GM19328 (cell line): Measurements from ENCODE around the gene STK11IP.
A peak's percentile ranks its signal among the peaks of the same experiment; 100 is the strongest.
"Not testable (repeated sequence)": the region's sequence is repeated elsewhere in the genome, so short reads cannot be mapped to it uniquely, and the experiment has no call there.

Experiments
- ATAC-seq: cut with Tn5 transposase; IDR thresholded peaks from one replicate; pipeline ENCODE4 v1.9.1; 2021; ENCODE audit warnings: mild to moderate bottlenecking, moderate library complexity; ENCODE audit not compliant: unreplicated experiment

Gene STK11IP

DNA sequence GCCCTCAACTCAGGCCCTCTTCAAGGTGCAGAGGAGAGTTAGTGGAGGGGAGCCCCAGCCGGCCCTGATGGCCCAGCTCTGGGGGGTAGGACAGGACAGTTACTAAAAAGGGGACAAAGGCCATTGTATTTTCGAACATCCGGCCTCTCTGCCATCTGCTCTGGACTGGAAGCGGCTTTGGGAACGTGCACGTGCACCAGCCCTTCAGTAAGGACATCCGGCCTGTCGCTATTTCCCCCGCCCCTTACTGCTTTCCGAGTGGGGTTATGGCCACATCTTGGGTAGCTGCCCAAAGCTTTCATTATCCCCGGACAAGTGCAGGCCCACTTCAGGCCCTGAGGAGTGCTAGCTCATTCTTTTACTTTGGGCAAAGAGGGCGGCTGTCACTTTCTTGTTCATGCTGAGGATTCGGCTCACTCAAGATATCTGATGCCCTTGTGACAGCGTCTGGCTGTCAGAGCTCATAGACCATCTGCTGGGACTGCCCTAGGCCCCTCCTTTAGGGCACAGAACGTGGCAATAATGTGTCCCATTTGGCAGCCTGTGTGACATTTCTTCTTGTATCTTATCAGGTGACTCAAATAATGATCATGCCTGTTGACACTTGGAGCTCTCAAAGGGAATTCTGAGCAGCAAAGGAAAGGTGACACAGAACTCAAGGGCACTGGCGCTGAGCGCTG is 47.3 kb downstream of the STK11IP start:
- ATAC-seq, result no peak

DNA sequence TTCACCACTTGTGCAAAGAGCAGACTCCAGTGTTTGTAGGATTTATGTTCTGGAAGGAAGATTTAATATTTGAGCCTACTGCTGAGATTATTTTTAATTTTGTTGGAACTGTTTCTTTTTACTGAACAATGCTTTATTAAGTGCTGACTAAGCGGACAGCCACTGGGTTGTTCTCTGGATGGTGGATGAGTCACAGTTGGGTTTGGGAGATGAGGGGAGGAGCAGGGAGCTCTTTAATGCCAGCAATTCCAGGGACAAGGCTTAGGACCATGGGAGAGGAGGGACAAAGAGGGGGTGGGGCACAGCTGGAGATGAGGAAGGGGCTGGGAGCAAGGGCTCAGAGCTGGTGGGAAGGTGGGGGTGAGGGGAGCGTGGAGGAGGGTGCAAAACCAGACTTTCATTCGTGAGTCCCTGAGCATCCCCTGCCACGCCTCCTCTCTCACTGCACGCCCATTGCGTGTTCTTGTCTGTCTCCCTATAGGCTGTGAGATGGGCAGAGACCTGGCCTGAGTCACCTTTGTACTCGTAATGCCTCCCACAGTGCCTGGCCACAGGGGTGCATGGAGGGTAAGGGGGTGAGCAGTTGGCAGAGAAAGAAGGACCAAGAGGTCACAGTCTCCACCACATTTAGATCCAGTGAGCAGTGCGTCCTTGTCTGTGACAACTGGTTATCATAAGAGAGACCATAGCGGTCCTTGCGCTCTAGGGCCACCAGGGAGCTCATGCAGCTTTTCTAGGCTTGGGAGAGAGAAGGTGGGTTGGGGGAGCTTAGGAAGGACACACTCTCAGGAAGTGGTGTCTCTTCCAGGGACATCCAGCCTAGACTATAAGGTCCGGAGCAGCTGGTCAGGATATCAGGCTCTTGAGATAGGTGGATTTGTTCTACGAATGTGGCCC is 48.2 kb downstream of the STK11IP start:
- ATAC-seq, result no peak

DNA sequence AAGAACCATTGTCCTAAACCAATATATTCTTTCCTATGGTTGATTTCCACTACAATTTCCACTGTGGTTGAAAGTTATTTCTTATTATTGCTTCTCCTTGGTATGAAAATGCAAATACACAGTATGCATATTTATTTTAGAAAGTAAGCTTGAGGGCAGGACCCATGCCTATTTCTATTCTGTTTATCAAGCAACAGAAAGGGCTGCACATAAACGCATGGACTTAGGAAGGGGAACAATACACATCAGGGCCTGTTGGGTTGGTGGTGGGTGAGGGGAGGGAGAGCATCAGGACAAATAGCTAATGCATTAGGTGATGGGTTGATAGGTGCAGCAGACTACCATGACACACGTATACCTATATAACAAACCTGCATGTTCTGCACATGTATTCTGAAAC is 50.5 kb downstream of the STK11IP start:
- ATAC-seq, result no peak

DNA sequence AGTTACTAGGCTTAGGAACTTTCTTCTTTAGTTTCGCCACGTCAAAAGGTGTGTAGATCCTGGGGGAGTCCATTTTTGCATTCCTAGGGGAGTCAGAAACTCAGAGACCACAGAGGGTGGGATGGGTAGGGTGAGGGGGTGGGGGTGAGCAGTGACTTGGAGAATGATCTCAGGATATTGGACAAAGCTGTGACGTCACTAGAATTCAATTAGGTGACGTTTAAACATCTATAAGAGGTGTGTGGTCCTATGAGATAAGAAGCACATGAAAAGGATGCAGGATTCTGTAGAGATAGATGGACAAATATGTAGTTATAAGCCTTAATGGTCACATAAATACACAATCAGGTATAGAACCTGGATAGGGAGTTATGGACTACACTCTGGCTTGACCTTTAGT is 51.3 kb downstream of the STK11IP start:
- no peak for ATAC-seq

DNA sequence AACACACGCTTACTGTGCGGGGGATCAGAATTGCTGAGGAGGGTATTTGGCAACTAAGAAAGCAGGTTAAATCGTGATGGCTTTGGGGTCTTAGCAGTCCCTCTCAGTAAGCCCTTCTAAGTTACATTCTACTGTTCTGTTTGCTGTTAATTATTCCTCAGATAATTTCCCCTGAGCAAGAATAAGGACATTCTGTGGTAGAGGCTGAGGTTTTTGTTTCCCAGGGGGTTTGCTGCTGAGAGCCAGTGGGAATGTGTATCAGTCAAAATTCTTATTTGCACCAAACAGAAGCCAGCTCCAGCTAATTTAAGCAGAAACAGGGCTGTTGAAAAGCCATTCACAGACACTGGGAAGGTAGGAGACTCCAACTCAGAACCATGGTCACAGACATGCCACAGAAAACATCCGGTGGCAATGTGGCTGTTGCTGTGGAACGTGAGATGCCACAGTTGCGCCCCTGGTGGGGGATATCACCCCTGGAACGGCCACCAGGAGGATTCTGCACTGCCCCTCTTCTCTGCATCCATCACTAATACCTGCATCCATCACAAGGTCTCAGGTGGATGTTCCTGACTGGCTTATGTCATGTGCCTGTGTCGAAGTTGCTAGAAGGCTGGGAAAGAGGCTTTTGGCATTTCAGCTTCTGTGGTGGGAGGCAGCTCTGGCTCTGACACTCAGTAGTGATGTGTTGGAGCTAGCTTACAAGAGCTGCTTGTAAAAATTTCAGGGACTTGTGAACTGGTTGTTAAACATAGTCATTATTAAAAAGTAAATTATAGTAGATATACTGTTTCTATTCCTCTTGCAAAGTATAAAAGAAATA is 53.0 kb downstream of the STK11IP start:
- no peak for ATAC-seq

DNA sequence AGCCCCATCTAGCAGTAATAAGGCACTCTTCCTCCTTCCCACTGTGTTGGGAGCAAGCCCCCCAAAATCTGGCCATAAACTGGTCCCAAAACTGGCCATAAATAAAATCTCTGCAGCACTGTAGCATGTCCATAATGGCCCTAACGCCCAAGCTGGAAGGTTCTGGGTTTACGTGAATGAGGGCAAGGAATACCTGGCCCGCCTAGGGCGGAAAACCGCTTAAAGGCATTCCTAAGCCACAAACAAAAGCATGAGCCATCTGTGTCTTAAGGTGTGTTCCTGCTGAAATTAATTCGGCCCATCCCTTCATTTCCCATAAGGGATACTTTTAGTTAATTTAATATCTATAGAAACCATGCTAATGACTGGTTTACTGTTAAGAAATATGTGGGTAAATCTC is 54.0 kb downstream of the STK11IP start:
- not testable (repeated sequence) for ATAC-seq

DNA sequence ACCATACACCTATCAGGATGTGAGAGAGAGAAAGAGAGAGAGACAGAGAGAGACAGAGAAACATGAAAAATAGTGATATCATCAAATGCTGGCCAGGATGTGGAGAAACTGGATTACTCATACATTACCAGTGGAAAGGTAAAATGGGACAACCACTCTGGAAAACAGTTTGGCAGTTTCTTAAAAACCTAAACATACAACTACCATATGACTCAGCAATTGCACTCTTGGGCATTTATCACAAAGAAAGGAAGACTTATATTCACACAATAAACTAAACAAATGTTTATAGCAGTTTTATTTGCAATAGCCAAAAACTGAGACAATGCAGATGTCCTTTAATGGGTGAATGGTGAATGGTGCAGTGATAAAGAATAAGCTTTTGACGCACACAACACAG is 58.9 kb downstream of the STK11IP start:
- no peak for ATAC-seq

DNA sequence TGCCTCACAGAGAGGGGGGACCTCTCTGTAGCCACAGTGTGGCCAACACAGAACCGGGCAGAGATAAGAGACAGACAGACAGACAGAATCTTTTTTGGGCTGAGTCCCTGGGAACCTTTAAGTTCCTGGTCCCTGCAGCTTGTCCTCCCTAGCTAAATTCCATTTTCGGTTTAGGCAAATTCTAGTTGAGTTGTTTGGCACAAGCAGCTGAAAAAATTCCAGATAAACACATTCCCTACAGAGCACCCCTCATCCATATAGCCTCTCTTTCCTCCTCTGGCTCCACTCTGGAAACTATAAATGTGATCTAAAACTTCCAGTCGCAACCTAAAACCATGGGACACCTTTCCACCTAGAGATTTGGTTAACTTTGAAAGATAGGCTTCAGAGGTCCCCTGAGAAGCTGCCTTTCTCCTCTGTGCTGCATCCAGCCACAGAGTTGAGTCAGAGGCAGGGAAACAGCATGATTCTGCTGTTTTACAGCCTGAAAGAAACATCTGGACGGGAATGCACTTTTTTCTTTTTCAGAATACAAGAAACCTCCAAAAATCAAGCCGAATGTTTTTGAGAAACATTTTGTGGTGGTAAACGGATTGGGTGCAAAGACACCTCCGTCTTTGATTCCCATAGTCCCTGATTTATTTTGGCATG is 60.7 kb downstream of the STK11IP start:
- no peak for ATAC-seq

DNA sequence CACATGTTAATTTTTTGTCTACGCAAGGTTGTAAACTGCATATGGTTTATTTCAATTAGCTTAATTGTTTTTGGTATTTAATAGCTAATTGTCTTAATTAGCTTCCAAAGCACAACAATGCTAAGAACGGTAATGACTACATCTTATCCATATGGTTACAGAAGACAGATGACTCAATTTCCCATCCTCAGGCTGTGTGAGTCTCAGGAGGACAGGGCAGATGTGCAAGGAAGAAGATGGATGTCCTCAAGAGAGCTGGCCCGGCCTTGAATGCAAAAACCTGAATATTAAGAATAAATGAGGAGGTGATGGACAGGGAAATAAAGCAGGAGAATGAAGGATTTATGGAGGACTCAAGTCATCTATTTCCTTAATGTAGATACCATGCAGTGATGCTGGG is 61.2 kb downstream of the STK11IP start:
- no peak for ATAC-seq

DNA sequence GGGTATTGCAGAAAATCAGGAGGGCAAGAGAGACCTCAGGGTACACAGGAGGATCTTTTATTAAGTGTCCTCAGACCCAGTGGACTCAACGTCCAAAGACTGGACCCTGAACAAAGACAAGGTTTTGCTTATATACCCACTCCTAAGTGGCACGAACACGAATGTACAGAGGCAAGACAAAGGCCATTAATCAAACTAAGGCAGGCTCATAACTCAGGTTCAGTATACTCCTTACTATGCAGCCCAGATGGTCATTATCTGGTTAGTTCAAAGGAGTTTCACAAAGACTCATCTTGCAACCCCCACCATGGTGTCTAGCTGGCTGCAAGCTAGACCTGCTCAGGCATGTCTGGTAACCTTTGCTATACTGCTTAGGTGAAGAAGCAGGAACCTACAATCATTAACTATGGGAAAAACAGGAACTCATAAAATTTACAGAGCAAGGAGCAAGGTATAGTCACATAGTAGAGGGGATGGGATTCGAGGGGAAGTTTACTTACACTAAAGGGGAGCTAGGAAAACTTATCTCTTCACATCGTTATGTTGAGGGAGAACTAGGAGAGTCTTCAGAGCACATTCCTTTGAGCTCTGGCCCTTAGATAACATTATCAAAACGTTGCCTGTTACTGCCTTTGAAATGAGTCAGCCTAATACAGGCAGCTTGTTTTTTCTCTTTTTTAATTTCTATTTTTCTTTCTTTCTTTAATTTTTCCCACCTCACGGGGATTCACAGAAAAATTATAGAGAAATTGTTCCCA is 63.7 kb downstream of the STK11IP start:
- ATAC-seq, result peak; percentile 75

DNA sequence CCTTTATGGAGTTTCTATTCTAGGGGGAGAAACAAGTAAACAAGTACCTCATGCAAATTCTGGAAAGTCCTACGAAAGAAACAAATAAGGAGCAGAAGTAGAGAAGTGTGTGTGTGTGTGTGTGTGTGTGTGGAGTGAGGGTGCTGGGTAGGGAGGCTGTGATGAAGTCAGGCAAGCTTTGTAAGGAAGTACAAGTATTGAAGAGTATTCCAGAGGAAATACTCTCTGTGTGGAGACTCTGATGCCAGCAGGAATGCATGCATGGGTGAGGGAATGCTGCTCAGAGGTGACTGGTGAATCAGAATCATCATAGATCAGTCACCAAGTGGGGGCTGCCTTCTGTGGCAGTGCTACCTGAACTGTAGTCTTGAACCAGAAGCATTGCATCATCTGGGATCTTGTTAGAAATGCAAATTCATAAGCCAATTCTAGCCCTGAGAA is 64.3 kb downstream of the STK11IP start:
- ATAC-seq, result peak; percentile 7

DNA sequence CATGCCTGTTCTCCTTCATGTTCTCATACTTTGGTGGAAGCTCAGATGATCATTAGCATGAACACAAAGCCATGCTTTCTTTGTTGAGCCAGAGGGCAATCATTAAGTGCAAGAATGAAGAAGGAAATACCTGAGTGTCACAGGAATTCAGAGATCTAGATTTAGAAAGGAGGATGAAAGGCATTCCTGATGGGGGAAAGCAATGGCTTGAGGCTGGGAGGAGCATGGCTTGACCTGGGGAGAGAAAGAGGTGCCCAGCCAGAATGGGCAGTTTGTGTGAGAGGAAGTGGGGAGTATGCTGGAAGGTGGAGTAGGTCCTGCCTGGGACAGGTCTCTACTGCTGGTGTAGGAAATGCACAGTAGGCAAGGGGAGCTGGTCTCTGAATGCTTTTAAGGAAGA is 64.9 kb downstream of the STK11IP start:
- ATAC-seq, result no peak

DNA sequence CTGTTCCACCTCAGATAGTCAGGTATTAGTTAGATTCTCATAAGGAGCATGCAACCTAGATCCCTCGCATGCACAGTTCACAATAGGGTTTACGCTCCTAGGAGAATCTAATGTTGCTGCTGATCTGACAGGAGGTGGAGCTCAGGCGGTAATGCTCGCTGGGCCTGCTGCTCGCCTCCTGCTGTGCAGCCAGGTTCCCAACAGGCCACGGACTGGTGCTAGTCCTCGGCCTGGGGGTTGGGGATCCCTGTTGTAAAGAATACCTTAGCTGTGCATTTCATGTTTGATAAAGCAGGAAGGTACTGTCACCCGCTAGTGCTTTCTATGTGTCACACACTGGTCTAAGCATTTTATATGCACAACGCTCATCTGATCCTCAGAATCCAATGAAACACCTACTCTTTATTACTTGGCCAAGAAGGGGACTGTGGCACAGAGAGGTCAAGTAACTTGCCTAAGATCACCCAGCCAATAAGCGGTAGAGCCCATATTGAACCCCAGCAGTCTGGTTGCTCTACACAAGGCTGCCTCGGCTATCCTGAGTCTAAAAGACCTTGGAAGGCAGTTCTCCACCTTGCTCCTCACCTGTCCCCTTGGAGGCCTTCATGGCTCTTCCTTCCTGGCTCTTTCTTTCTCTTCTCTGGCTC is 65.6 kb downstream of the STK11IP start:
- ATAC-seq, result no peak

DNA sequence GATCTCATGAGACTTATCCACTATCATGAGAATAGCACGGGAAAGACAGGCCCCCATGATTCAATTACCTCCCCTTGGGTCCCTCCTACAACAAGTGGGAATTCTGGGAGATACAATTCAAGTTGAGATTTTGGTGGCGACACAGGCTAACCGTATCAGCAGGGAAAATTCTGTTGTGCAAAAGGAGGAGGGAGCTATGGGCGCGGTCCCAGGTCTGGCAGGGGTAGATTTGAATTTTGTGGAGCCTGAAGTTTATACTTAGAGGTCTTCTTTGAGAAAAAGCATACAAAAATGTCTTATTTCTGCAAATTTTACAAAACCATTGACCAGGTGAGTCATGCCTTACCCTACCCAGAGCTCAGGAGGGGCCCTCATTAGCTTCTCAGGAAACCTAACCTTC is 66.4 kb downstream of the STK11IP start:
- ATAC-seq, result no peak

DNA sequence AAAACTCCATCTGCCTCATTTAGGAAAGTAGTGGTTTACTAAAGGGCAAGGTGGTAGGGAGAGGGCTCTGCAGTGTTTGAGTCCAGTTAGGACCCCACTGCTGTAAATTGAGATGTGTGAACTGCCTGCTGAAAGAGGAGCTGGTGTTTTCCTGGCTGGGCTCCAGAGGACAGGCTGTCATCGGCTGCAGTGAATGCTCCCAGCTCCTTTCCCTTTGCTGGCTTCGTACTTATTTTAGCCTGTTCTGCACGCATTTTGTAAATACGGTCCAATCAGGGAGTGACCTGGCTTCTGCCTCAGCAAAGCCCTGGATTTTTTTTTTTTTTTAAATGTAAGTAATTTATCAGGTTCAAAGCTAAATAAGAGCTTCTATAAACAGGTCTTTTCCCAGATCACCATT is 67.3 kb downstream of the STK11IP start:
- no peak for ATAC-seq

DNA sequence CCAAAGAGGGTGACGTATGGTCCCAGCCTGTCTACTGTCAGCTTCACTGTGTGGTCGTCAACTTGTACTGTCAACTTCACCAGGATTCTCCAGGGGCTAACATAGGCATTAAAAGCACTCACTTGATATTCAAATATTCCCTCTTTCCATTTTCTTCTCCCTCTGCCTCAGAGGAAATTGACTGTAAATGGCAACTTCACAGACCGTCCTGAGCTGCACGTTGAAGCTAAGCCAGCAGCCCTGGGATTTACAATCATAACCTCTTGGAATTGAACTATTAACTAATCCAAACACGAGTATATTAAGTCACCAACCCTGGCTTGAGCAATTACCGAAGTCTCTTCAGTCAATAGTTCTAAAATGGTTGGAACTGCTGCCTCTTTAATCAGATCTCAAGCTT is 68.3 kb downstream of the STK11IP start:
- ATAC-seq, result no peak
